GF-D8 (cell line): ENCODE measurements around the gene DCUN1D1.
A peak's percentile ranks its signal among the peaks of the same experiment; 100 is the strongest.

Source experiments
- DNase-seq: peaks from one replicate; lab custom pipeline; 2025; lab: John Stamatoyannopoulos, UW

Gene DCUN1D1

GRCh38 chr3:182972387-182972786 is 8.0 kb downstream of the DCUN1D1 start:
- DNase-seq, result no peak

- no peak for DNase-seq
These were observed 8.7 kb downstream of the DCUN1D1 start for GRCh38 chr3:182971637-182972036.

DNA sequence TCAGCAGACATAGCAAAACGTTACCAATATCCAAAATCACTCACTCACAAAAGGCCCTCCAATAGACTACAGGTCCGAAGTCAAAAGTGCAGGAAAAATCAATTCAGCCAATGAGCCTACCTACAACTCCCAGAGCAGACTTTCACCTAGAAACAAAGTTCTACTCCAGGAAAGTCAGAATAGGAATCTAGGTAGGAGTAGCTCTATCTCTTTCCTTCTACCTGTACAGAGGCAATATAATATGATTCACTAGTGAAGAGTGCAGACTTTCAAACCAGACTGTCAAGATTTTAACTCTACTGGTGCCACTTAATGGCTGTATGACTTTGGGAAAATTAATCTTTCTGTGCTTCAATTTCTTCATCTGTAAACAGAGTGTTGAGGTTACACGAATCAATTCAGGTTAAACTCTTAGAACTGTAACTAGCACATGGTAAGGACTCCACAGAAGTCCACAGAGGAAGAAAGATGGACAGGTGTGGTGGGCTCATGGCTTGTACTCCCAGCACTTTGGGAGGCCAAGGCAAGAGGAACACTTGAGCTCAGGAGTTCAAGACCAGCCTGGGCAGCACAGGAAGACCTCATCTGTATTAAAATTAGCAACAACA is 9.4 kb downstream of the DCUN1D1 start:
- no peak for DNase-seq

DNA sequence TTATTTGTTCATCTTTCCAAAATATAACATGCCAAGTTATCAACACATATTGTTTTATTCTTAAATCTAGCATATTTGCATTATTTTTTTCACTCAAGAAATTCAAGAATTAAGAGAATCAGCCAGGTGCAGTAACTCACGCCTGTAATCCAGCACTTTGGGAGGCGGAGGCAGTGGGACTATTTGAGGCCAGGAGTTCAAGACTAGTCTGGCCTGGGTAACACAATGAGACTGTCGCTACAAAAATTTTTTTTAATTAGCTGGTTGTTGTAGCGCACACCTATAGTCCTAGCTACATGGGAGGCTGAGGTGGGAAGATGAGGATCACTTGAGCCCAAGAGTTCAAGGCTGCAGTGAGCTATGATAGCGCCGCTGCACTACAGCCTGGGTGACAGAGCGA is 10.5 kb downstream of the DCUN1D1 start:
- DNase-seq, result no peak

- no peak for DNase-seq
These were observed 11.1 kb downstream of the DCUN1D1 start for GRCh38 chr3:182969277-182969676.

DNA sequence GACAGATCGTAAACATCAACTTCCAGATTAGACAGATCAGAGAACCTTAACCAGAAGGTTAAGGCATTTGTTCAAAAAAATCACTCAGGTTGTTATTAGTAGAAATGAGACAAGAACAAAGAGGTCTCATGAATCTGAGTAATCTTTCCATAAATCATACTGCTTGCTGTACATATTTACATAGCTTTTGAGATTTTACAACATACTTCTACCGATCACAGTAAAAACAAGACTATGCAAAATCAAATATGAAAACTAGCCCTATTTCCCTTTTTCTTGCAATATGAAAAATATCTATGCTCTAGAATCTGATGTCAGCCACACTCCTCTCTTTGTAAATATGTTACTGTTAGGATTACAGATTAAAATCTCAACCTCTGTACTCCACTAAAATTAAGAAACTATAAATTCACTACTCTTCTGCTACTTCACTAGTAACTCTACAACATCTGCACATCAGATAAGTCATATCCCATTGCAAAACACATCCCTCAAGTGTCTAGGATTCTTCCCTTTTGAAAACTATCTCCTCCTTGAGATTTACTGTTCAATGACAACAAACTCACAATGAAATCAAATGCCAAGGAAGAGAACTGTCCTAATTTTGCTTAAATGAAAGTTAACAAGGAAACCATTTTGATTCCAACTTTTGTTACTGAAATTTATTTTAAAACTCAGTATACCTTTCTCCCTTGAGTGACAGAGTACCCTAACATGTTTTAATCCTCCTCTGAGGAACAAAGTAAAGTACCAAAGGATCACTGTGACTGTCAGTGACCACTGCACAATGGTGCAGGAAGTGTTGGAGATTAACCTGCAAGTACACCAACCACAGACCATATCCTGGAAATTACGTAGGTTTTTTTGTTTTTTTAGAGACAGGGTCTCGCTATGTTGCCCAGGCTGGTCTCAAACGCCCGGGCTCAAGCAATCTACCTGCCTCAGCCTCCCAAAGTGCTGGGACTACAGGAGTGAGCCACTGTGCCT is 12.8 kb downstream of the DCUN1D1 start:
- DNase-seq, result no peak

DNA sequence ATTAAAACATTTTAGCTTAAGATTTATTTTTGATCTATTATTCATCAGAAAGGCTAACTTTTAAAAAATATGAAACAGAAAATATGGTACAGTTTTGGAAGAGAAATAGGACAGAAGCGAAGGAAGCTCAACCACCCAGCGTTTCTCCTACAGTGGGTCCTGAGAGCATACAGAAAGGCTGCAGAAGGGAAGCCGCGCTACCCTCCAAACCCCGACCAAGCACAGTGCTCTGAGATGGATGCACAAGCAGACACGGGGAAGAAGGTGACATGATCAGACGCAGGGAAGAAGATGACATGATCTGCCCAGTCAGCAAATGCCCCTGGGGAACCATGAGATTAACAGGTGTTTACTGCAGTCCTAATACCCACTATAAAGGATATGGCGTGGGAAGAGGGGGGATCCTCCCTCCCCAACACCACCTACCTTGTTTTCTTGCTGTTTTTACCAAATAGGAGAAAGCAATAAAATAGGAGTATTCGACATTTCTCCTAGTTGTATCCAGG is 14.4 kb downstream of the DCUN1D1 start:
- no peak for DNase-seq

DNA sequence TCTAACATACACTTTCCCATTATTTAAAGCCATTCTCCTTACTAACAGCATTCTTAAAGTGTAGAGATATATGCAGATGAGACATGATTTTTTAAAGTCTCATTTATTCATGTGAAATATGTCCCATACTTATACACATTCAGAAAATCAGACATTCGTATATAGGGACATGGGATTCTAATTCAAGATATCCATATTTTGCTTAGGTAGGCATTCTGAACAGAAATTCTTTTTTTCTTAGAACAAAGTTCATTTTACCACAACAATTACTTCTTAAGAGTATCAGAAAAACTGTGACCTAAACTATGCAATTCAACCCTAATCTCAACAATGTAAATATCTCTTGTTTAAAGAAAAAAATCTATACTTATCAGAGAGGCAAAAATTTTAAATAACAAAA is 16.2 kb downstream of the DCUN1D1 start:
- DNase-seq, result no peak

- DNase-seq, result no peak
These were observed 18.2 kb downstream of the DCUN1D1 start for GRCh38 chr3:182962166-182962565.

DNA sequence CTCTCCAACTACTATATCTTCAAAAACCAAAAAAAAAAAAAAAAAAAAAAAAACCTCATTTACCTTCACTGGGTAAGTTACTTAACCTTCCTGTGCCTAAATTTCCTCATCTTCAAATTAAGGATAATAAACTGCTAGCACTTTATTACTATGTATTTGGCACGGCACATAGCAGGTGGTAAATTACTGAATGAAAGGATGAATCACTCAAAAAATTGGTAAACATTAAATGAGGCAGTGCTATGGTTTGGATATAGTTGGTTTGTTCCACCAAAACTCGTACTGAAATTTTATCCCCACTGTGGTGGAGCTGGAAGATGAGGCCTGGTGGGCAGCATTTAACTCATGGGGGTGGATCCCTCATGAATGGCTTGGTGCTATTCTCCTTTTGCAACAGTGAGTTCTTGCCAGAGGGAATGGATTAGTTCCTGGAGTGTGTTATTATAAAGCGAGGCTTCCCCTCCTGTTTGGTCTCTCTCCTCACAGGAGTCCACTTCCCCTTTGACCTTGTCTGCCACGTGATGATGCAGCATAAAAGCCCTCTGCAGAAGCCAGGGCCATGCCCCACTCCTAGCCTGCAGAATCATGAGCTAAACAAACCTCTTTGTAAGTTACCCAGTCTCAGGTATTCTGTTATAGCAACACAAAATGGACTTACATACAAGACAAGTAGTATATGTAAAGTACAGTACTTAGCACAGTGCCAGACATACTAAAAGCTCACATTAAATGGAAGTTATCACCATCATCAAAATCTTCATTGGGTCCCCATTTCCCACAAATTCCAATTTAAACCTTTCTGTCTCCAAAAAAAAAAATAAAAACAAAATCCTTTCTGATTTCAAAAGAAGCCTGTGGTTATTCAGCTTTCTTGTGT is 20.6 kb downstream of the DCUN1D1 start:
- no peak for DNase-seq

DNA sequence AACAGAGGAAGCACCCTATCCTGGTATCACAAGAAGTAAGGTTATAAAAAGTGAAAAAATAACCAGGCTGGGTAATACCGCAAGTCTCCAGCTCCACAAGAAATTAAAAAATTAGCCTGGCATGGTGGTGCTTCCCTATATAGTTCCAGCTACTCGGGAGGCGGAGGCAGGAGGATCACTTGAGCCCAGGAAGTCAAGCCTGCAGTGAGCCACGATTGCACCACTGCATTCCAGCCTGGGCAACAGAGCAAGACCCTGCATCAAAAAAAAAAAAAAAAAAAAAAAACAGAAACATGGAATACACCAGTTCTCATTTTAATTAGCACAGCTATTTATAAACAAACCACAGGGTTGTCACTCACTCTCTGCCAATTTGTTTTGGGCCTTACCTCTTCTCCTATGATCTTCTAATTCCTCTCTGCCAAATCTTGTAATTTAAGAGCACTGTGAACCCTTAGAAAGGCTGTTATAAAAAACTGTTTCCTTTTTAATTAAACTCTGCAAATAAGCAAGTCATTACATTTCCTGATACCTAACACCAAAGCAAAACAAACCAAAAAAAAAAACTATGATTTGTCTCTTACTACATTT is 22.6 kb downstream of the DCUN1D1 start:
- DNase-seq, result no peak

GRCh38 chr3:182957226-182957625 is 23.1 kb downstream of the DCUN1D1 start:
- DNase-seq, result no peak

DNA sequence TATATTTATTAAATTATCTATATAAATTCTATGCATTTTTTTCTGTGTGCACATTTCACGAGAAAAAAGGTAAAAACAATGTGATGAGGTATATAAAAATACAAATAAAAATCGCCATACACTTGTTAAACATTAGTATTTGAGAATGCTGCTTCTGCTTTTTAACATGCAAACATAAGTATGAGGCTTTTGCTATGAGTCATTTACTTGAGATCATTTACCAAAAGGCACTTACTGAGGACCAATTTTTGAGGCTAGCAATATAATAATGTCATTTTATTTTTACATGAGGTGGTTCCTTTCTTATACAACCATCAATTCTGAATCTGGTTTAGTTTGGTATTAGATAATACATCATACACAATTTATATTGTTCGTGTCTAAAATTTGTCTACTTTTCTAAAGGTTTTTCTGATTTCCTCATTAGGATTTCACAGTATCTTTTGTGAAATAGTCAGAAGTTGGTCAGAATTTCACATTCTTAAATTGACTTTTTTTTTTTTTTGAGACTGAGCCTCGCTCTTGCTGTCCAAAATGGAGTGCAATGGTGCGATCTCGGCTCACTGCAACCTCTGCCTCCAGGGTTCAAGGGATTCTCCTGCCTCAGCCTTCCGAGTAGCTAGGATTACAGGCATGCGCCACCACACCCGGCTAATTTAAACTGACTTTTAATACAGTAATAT is 25.6 kb downstream of the DCUN1D1 start:
- no peak for DNase-seq

DNA sequence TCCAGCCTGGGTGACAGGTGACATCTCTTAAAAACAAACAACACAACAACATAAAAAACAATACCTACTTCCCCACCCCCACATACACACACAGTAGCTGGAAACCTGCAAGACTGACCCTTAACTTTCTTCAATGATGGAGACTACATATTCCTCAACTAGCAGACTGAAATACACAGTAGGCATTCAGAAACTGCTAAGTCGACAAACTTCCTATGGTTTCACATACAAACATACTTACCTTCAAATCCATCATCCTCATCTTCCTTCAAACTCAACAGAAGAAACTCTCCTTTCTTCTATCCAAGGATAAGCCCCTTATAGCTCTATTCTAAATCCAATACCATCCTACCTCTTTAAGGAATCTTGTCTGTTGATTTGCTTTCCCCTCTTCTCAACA is 30.6 kb downstream of the DCUN1D1 start:
- DNase-seq, result no peak

DNA sequence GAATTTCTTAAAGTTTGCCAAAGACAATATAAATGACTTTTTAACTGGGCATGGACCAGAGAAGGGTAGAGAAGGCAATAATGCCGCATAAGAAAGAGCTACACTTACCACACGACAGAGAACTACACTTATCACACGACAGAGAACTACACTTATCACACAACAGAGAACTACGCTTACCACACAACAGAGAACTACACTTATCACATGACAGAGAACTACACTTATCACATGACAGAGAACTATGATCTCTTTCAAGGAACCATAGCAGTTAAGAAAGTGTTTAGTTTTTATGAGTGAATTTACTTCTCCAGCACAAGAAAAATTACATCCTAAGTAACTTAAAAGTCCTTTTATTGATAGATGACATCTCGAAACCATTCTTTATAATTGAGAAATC is 32.0 kb downstream of the DCUN1D1 start:
- no peak for DNase-seq

GRCh38 chr3:182947888-182948287 is 32.5 kb downstream of the DCUN1D1 start:
- DNase-seq, result no peak

DNA sequence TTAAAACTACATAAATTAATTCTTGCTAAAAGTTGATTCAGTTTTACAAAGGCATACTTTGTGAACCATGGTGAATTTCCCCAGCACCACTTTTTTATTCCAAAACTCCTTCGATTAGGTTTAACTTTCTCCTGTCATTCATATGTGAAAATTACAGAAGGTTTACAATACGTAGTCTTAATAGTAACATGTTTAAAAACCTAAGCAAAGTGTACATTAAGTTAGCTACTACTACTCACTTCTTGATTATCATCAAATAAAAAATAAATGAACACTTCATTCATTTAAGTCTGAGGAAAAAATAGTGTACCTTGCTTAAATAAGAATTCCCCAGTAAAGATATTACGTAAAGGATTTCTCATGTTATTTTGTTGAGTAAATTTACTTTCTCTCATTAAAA is 38.6 kb downstream of the DCUN1D1 start:
- no peak for DNase-seq

DNA sequence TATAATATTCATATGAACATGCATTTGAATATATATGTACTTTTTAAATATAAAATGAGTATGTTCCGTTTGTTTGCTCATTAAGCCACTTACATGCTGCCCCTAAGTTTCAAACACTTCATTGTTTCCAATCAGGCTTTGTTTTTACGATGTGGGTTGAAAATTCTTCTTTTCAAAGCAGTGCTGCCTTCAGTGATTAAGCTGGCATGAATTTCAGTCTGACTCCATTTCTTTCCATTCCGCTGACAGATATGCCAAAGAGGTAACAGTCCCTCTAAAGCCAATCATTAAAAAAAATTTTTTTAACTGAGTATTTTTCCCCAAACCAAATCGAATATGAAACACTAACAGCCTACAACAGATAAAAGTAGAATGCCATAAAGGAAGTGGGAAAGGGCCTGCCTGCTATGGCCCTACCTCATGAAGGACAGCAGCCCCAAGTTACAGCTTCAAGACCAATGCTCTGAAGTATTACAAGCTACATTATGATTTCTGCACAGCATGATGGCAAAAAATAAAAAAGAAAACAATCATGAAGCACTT is 40.0 kb downstream of the DCUN1D1 start:
- DNase-seq, result no peak

DNA sequence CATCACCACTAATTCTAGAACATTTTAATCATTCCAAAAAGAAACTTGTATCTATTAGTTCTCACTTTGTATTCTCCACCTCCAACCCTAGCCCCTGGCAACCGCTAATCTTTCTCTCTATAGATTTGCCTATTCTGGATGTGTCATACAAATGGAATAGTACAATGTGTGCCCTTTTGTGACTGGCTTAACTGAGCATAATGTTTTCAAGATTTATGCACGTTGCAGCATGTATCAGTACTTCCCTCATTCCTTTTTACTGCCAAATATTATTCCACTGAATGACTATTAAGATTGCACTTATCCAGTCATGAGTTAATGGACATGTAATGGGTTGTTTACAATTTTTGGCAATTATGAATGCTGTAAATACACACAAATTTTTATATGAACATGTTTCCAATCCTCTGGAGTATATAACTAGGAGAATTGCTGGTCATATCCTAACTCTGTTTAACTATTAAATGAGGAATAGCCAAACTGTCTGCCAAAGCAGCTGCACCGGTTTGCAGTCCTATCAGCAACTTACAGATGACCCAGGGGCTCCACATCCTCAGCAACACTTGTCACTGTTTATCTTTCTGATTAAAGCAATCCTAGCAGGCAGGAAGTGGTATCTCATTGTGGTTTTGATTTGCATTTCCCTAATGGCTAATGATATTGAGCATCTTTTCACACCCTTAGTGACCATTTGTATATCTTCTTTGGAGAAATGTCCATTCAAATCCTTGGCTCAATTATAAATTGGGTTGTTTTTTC is 42.9 kb downstream of the DCUN1D1 start:
- DNase-seq, result peak; percentile 24

- DNase-seq, result no peak
These were observed 43.4 kb downstream of the DCUN1D1 start for GRCh38 chr3:182936918-182937285.
